ENCODE results near the gene CRYAB.

CRYAB gene

GRCh38 chr11:111878849-111879636 is 32.5 kb downstream of the CRYAB start, which contains the start of the genes CFAP68 and FDXACB1:
CFAP68 (plus strand) TSS chr11:111879541; CDS start chr11:111879561, 20 bp downstream.
FDXACB1 (minus strand) TSS chr11:111879165; CDS start chr11:111879132, 33 bp downstream.
- H3K9ac ChIP-seq (ENCODE audit: low read length in 5 of 5): peak within 1 kb of the TSS; percentile 66 to 85 (median 74)
- peaks cover 3 to 15% (median 14%) of the 10 kb centered on the region in 5 donors for H3K4me1 ChIP-seq (ENCODE audit: control insufficient read depth in 5 of 5, insufficient read depth in 5 of 5, low read length in 5 of 5)
- peak within 1 kb of the TSS; percentile 94 for H3K27ac ChIP-seq (ENCODE audit: low read depth, low read length)
- H3K36me3 ChIP-seq (ENCODE audit: control insufficient read depth in 5 of 5, insufficient read depth in 5 of 5, low read length in 5 of 5): peaks cover 2 to 16% (median 10%) of the 10 kb centered on the region in 5 donors
- H3K27me3 ChIP-seq (ENCODE audit: control insufficient read depth in 5 of 5, insufficient read depth in 4 of 5, low read length in 5 of 5): no peaks in the 10 kb centered on the region
- H3K4me3 ChIP-seq (ENCODE audit: low read depth in 1 of 5, low read length in 5 of 5): peak within 1 kb of the TSS; percentile 77 to 97 (median 82)
- H3K9me3 ChIP-seq (ENCODE audit: control insufficient read depth in 5 of 5, low read length in 5 of 5): no peaks in the 10 kb centered on the region

DNA sequence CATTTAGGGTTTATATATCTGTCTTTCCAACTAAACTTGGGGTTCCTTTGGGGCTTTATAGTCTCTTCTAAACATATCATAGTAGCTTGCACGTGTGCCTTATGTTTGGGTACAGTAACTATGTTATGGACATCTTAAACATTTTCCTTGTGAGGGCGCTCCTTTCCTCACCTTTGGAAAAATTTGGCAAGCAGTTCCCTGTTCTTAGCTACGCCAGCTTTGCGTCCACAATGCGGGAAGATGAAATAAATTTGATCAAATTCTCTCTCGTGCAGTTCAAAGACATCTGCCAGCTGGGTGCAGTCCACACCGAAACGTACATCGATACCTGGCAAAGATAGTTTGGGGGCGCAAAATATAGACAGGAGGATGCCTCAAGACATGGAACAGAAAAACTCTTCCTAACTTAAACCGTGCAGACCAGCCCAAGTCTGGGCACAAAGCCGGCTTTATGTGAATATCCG is 33.2 kb downstream of the CRYAB start:
- no peaks in the 10 kb centered on the region for H3K9me3 ChIP-seq (ENCODE audit: control insufficient read depth in 5 of 5, low read length in 5 of 5)
- H3K4me1 ChIP-seq (ENCODE audit: control insufficient read depth in 5 of 5, insufficient read depth in 5 of 5, low read length in 5 of 5): peaks cover 3 to 15% (median 14%) of the 10 kb centered on the region in 5 donors
- H3K27me3 ChIP-seq (ENCODE audit: control insufficient read depth in 5 of 5, insufficient read depth in 4 of 5, low read length in 5 of 5): no peaks in the 10 kb centered on the region
- peaks cover 2 to 16% (median 10%) of the 10 kb centered on the region in 5 donors for H3K36me3 ChIP-seq (ENCODE audit: control insufficient read depth in 5 of 5, insufficient read depth in 5 of 5, low read length in 5 of 5)
- peak overlapping the region; percentile 94 for H3K27ac ChIP-seq (ENCODE audit: low read depth, low read length)
- H3K4me3 ChIP-seq (ENCODE audit: low read depth in 1 of 5, low read length in 5 of 5): peak overlapping the region; percentile 77 to 95 (median 82)
- H3K9ac ChIP-seq (ENCODE audit: low read length in 5 of 5): peak overlapping the region; percentile 66 to 85 (median 74)

DNA sequence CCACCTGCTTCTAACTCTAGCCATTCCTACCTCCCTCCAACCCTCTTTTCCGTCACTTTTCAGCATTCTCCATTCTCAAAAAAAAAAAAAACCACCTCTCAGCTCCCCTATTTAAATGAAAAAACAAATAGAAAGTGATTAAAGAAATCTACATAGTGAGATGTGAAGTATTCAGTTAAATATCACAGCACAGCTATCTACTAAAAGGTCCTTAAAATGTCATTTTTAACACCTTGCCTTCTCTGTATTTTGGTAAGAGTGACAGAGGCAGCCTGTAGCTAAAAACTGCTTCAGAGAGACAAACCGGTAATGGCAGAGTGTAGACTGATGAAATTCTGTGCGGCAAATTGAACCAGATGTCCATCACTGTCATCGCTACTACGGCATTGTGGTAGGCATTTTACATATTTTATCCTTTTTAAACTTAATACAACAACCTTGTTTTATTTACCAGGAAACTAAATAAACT is 39.8 kb downstream of the CRYAB start:
- H3K4me3 ChIP-seq (ENCODE audit: low read depth in 1 of 5, low read length in 5 of 5): peak overlapping the region; percentile 81 to 95 (median 95)
- no peaks in the 10 kb centered on the region for H3K27me3 ChIP-seq (ENCODE audit: control insufficient read depth in 5 of 5, insufficient read depth in 4 of 5, low read length in 5 of 5)
- peaks cover 15 to 34% (median 26%) of the 10 kb centered on the region in 5 donors for H3K36me3 ChIP-seq (ENCODE audit: control insufficient read depth in 5 of 5, insufficient read depth in 5 of 5, low read length in 5 of 5)
- peaks cover 3 to 20% (median 16%) of the 10 kb centered on the region in 5 donors for H3K4me1 ChIP-seq (ENCODE audit: control insufficient read depth in 5 of 5, insufficient read depth in 5 of 5, low read length in 5 of 5)
- peak overlapping the region; percentile 85 for H3K27ac ChIP-seq (ENCODE audit: low read depth, low read length)
- H3K9me3 ChIP-seq (ENCODE audit: control insufficient read depth in 5 of 5, low read length in 5 of 5): no peaks in the 10 kb centered on the region
- peak overlapping the region in 4 of 5 donors; percentile 83 to 93 (median 88) for H3K9ac ChIP-seq (ENCODE audit: low read length in 5 of 5)

GRCh38 chr11:111870886-111871692 is 40.5 kb downstream of the CRYAB start, which contains the start of gene ALG9:
ALG9 (minus strand) TSS chr11:111871581; CDS start chr11:111871482, 99 bp downstream.
- H3K4me1 ChIP-seq (ENCODE audit: control insufficient read depth in 5 of 5, insufficient read depth in 5 of 5, low read length in 5 of 5): peaks cover 3 to 20% (median 16%) of the 10 kb centered on the region in 5 donors
- peak within 1 kb of the TSS; percentile 82 to 93 (median 84) for H3K9ac ChIP-seq (ENCODE audit: low read length in 5 of 5)
- H3K4me3 ChIP-seq (ENCODE audit: low read depth in 1 of 5, low read length in 5 of 5): peak within 1 kb of the TSS; percentile 81 to 98 (median 95)
- H3K27ac ChIP-seq (ENCODE audit: low read depth, low read length): peak within 1 kb of the TSS; percentile 85
- no peaks in the 10 kb centered on the region for H3K27me3 ChIP-seq (ENCODE audit: control insufficient read depth in 5 of 5, insufficient read depth in 4 of 5, low read length in 5 of 5)
- peaks cover 19 to 37% (median 25%) of the 10 kb centered on the region in 5 donors for H3K36me3 ChIP-seq (ENCODE audit: control insufficient read depth in 5 of 5, insufficient read depth in 5 of 5, low read length in 5 of 5)
- no peaks in the 10 kb centered on the region for H3K9me3 ChIP-seq (ENCODE audit: control insufficient read depth in 5 of 5, low read length in 5 of 5)

- Histone ChIP-seq H3K27me3 (ENCODE audit: control insufficient read depth in 5 of 5, insufficient read depth in 4 of 5, low read length in 5 of 5) (no peaks in the 10 kb centered on the region), H3K9me3 (ENCODE audit: control insufficient read depth in 5 of 5, low read length in 5 of 5) (no peaks in the 10 kb centered on the region), H3K4me1 (ENCODE audit: control insufficient read depth in 5 of 5, insufficient read depth in 5 of 5, low read length in 5 of 5) (peaks cover 3 to 20% (median 16%) of the 10 kb centered on the region in 5 donors), H3K27ac (ENCODE audit: low read depth, low read length) (peak overlapping the region; percentile 85), H3K36me3 (ENCODE audit: control insufficient read depth in 5 of 5, insufficient read depth in 5 of 5, low read length in 5 of 5) (peaks cover 19 to 36% (median 25%) of the 10 kb centered on the region in 5 donors), H3K9ac (ENCODE audit: low read length in 5 of 5) (peak overlapping the region; percentile 82 to 93 (median 84)), H3K4me3 (ENCODE audit: low read depth in 1 of 5, low read length in 5 of 5) (peak overlapping the region; percentile 81 to 98 (median 95))
Observed at GRCh38 chr11:111870522-111870885, 41.1 kb downstream of the CRYAB start.

DNA sequence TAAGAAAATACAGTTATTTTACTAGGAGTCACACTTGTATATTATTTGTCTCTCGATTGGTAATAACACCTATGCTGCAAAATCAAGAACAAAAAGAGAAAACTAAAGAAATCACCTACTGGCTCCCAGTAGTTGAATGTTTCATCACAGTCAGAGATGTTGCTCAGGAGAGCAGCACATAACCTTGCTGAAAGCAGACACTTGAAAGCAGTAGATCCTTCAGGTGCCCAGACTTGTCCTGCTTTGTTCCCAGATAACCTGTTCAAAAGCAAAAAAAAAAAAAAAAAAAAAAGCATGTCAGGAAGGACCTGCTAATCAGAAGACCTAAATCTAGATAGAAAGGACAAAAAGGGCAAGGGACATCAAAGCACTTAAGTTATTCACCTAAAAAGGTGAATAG is 41.5 kb downstream of the CRYAB start:
- Histone ChIP-seq H3K36me3 (ENCODE audit: control insufficient read depth in 5 of 5, insufficient read depth in 5 of 5, low read length in 5 of 5) (peaks cover 22 to 36% (median 23%) of the 10 kb centered on the region in 5 donors), H3K27me3 (ENCODE audit: control insufficient read depth in 5 of 5, insufficient read depth in 4 of 5, low read length in 5 of 5) (no peaks in the 10 kb centered on the region), H3K9me3 (ENCODE audit: control insufficient read depth in 5 of 5, low read length in 5 of 5) (no peaks in the 10 kb centered on the region), H3K27ac (ENCODE audit: low read depth, low read length) (no peak overlapping the region), H3K4me1 (ENCODE audit: control insufficient read depth in 5 of 5, insufficient read depth in 5 of 5, low read length in 5 of 5) (peaks cover 3 to 20% (median 16%) of the 10 kb centered on the region in 5 donors), H3K9ac (ENCODE audit: low read length in 5 of 5) (peak overlapping the region in 1 of 5 donors; percentile 92), H3K4me3 (ENCODE audit: low read depth in 1 of 5, low read length in 5 of 5) (peak overlapping the region in 4 of 5 donors; percentile 81 to 95 (median 95))

- Histone ChIP-seq H3K27me3 (ENCODE audit: control insufficient read depth in 5 of 5, insufficient read depth in 4 of 5, low read length in 5 of 5) (no peaks in the 10 kb centered on the region), H3K9me3 (ENCODE audit: control insufficient read depth in 5 of 5, low read length in 5 of 5) (no peaks in the 10 kb centered on the region), H3K36me3 (ENCODE audit: control insufficient read depth in 5 of 5, insufficient read depth in 5 of 5, low read length in 5 of 5) (peaks cover 36 to 56% (median 41%) of the 10 kb centered on the region in 5 donors)
Observed at GRCh38 chr11:111860257-111860656, 51.3 kb downstream of the CRYAB start.

More at GRCh38 chr11:111860257-111860656, 51.3 kb downstream of the CRYAB start:
- H3K4me1 ChIP-seq (ENCODE audit: control insufficient read depth in 5 of 5, insufficient read depth in 5 of 5, low read length in 5 of 5): no peaks in the 10 kb centered on the region
- no peak overlapping the region for H3K27ac ChIP-seq (ENCODE audit: low read depth, low read length)
- H3K9ac ChIP-seq (ENCODE audit: low read length in 5 of 5): no peak overlapping the region
- no peak overlapping the region for H3K4me3 ChIP-seq (ENCODE audit: low read depth in 1 of 5, low read length in 5 of 5)
